Tibial artery (tissue), 4 donors: Measurements from ENCODE around the gene PROK1.

ENCODE experiments used
- DNase-seq, 2 donors: peaks; one replicate each; pipeline ENCODE4 v3.0.0-alpha.2; 2019
- H3K27ac ChIP-seq, 2 donors: fragments of 200-600 bp; sonication (generic) in 1 of 2; 1 replicate in 1 of 2; 2 replicates in 1 of 2; pipeline ENCODE4 v1.5.1; 2018 to 2019; ENCODE audit warnings: mild to moderate bottlenecking in 1 of 2
- H3K27me3 ChIP-seq, 2 donors: fragments of 200-600 bp; sonication (generic) in 1 of 2; one replicate each; pipeline versions ENCODE4 v1.5.1 to v1.6.0; 2016 to 2019
- H3K36me3 ChIP-seq, 3 donors: fragments of 200-600 bp; sonication (generic) in 2 of 3; one replicate each; pipeline ENCODE4 v1.5.1; 2016 to 2019; ENCODE audit warnings: mild to moderate bottlenecking in 2 of 3
- H3K4me1 ChIP-seq, 4 donors: fragments of 200-600 bp; sonication (generic) in 2 of 4; 1 replicate in 3 of 4; 2 replicates in 1 of 4; pipeline ENCODE4 v1.5.1; 2016 to 2019
- H3K4me3 ChIP-seq, 2 donors: fragments of 200-600 bp; sonication (generic) in 1 of 2; 1 replicate in 1 of 2; 2 replicates in 1 of 2; pipeline ENCODE4 v1.5.1; 2018 to 2019; ENCODE audit warnings: mild to moderate bottlenecking in 2 of 2
- H3K9me3 ChIP-seq, 3 donors: fragments of 200-600 bp; sonication (generic) in 1 of 3; one replicate each; pipeline ENCODE4 v1.5.1; 2016 to 2019
- intact Hi-C: fragments of 100-400 bp; cut with DNase I; formaldehyde crosslinking; loops from one replicate; pipeline ENCODE4 v1.15.0; 2023; ENCODE audit warnings: low total_unique reads
- TF ChIP-seq, protein P1 (sequence below), 2 experiments: fragments of 200-600 bp in 1 of 2; fragments of 450-650 bp in 1 of 2; IDR thresholded peaks; one replicate each; pipeline ENCODE4 v1.5.1; 2017 to 2019; ENCODE audit warnings: antibody characterized with exemption in 2 of 2, mild to moderate bottlenecking in 1 of 2, moderate library complexity in 1 of 2

PROK1 gene

DNA sequence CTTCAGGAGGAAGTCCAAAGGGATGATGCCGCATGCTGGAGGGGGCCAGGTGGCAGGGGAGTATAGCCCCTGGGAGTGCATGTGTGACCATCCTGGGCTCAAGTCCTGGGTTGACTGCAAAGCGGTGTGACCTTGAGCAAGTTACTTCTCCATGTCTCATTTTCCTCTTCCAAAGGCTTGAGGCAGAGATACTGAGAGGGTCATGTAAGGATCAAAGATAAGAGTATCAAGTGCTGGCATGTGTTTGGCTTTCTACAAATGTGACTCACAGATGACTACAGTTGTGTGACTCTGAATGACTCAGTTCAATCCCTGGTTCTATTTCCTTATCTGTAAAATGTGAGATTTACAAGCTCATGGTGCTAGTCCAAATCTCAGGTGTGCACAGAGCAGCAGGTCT lies 26.1 kb downstream of the PROK1 start:
- H3K36me3 ChIP-seq, result no peaks in the 10 kb centered on the region
- TF ChIP-seq, protein P1, sequence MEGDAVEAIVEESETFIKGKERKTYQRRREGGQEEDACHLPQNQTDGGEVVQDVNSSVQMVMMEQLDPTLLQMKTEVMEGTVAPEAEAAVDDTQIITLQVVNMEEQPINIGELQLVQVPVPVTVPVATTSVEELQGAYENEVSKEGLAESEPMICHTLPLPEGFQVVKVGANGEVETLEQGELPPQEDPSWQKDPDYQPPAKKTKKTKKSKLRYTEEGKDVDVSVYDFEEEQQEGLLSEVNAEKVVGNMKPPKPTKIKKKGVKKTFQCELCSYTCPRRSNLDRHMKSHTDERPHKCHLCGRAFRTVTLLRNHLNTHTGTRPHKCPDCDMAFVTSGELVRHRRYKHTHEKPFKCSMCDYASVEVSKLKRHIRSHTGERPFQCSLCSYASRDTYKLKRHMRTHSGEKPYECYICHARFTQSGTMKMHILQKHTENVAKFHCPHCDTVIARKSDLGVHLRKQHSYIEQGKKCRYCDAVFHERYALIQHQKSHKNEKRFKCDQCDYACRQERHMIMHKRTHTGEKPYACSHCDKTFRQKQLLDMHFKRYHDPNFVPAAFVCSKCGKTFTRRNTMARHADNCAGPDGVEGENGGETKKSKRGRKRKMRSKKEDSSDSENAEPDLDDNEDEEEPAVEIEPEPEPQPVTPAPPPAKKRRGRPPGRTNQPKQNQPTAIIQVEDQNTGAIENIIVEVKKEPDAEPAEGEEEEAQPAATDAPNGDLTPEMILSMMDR (IDR thresholded peaks at IDR 0.05), result no peak
- DNase-seq, result no peak
- no peak overlapping the region for H3K4me3 ChIP-seq
- H3K27ac ChIP-seq, result no peak overlapping the region
- no peaks in the 10 kb centered on the region for H3K9me3 ChIP-seq
- H3K27me3 ChIP-seq, result peaks cover 0 to 4% of the 10 kb centered on the region in 2 donors
- H3K4me1 ChIP-seq, result no peaks in the 10 kb centered on the region
- intact Hi-C loops, result no loop called here

DNA sequence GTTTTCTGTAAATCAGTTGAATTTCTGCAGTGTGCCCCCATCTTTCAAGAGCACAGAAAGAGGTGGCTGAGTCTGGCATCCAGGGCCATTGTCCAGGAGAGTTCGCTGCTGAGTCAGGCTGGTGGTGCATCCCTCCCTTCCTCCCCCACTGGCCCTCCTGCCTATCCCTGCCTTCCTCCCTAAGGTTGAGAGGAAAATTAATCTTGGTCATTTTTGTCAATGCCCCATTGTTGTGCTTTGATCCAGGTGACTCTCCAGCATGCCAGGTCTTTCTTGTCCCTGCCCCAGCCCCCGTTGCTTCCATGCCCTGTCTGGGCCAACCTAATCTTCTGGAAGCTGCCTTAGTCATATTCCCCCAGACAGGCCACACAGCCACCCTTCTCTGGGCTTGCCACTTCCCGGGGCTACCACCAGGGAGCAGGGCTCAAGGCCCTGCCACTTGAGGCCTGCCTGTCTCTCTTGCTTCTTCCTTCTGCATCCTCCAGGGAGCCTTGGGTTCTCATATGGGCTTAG lies 26.6 kb downstream of the PROK1 start:
- Histone ChIP-seq H3K4me1 (no peaks in the 10 kb centered on the region), H3K36me3 (no peaks in the 10 kb centered on the region), H3K27me3 (peaks cover 0 to 2% of the 10 kb centered on the region in 2 donors), H3K9me3 (no peaks in the 10 kb centered on the region), H3K4me3 (no peak overlapping the region), H3K27ac (no peak overlapping the region)
- TF ChIP-seq, protein P1 (IDR thresholded peaks at IDR 0.05), result no peak
- intact Hi-C loops, result no loop called here
- DNase-seq, result no peak

DNA sequence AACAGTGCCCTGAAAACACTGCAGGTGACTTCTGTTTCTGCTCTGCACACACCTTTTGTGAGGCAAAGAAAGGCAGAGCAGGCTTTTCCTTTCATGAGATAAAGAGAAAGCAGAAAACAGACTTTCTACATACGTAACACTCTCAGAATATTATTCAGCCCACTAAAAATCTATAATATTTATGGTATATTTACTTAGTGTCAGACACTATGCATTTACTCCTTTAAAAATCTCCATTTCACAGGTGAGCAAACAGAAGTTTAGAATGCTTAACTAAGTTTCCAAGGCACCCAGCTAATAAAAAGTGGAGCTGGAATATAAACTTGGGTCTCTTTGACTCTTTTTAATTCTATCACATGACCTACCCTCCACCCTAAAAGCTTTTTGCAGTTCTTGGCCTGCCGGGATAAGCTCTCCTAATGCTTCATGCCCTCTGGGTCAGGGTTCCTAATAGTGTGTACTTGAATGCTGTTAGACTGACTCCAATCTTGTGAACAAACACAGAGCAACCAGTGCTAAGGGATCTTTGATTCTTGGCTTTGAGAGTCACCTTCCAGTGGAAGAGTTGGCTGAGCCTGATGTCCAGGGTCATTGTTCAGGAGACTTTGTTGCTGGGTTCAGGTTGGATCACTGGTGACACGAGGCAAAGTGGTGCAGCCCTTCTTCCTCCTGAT lies 27.2 kb downstream of the PROK1 start:
- Histone ChIP-seq H3K27me3 (peaks cover 0 to 2% of the 10 kb centered on the region in 2 donors), H3K36me3 (no peaks in the 10 kb centered on the region), H3K9me3 (no peaks in the 10 kb centered on the region), H3K4me1 (no peaks in the 10 kb centered on the region), H3K4me3 (no peak overlapping the region), H3K27ac (no peak overlapping the region)
- intact Hi-C loops, result no loop called here
- DNase-seq, result no peak
- TF ChIP-seq, protein P1 (IDR thresholded peaks at IDR 0.05), result no peak

DNA sequence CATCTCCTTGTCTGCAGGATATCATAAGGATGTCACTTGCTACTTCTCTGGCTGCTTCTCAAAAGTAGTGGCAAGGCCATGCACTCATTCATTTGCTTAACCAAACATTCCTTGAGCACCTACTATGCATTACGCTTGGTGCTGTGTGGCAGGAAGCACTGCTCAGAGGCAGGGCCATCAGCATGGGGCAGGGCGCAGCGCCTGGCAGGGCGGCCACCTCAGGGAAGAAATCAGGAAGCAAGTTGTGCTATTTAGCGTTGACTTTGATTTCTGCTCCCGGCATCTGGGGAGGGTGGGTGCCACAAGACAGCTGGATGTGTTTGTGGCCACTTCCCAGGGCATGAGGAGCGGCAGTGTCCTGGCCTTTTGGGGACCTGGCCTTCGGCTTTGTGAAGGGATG lies 27.9 kb downstream of the PROK1 start:
- no peaks in the 10 kb centered on the region for H3K4me1 ChIP-seq
- H3K27me3 ChIP-seq, result peaks cover 0 to 10% of the 10 kb centered on the region in 2 donors
- H3K27ac ChIP-seq, result no peak overlapping the region
- intact Hi-C loops, result no loop called here
- no peak for DNase-seq
- H3K9me3 ChIP-seq, result no peaks in the 10 kb centered on the region
- TF ChIP-seq, protein P1 (IDR thresholded peaks at IDR 0.05), result no peak
- no peaks in the 10 kb centered on the region for H3K36me3 ChIP-seq
- H3K4me3 ChIP-seq, result no peak overlapping the region

DNA sequence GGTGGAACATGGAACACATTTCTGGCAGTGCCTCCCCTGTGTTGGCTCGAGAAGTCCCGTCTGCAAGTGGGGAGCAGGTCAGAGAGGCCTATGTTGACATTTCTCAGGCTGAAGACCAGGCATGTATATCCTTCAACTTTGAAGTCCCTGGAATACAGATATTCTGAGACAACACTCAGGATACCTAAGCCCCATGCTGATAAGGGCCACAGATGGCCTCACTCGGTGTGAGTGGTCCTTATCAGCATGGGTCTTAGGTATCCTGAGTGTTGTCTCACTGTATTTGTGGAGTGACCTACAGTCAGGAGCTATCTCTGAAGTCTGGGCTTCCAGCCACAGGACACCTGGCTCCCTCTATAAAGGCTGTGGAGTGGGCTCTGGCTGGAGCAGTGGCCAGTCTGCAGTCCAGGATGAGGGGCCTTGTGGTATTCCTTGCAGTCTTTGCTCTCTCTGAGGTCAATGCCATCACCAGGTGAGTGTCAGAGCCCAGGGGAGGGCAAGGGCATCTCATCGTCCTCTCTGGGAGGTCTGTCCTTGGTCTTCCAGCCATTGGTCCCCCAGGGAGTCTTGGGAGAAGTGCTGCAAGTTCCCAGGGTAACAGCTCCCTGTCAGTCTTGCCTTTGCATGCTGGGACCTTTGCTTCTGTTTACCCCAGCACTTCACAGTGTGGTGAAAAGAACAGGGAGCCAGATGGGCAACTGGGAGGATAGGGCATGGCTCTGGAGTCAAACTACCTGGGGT lies 29.6 kb downstream of the PROK1 start:
- Histone ChIP-seq H3K27ac (no peak overlapping the region), H3K36me3 (no peaks in the 10 kb centered on the region), H3K27me3 (peaks cover 0 to 24% of the 10 kb centered on the region in 2 donors), H3K9me3 (no peaks in the 10 kb centered on the region), H3K4me1 (no peaks in the 10 kb centered on the region), H3K4me3 (no peak overlapping the region)
- TF ChIP-seq, protein P1 (IDR thresholded peaks at IDR 0.05), result no peak
- intact Hi-C loops, result no loop called here
- DNase-seq, result no peak
